HUDEP-2 (cell line): ENCODE data around the gene ISLR.

ENCODE experiments used
- DNase-seq, 76 experiments: peaks; one replicate each; lab custom pipeline; 2025; ENCODE audit not compliant: unreplicated experiment in 76 of 76; lab: John Stamatoyannopoulos, UW

ISLR gene

DNA sequence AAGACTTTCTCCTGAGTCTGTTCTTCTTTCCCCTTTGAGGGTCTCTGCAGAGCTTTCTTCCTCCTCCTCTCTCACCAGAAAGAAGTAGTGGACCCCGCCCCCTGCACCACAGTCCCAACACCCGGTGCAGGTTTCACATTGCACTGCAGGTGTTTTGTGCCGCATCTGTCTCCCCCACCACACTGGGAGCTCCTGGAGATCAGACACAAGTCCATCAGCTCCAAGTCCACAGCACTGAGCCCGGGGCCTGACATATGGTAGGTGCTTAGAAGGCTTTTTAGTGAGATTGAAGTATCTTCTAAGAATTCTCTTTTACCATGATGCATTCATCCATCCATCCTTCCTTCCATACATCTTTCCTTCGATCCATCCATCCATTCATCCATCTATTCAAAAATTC is 19.2 kb downstream of the ISLR start:
- DNase-seq, result no peak

DNA sequence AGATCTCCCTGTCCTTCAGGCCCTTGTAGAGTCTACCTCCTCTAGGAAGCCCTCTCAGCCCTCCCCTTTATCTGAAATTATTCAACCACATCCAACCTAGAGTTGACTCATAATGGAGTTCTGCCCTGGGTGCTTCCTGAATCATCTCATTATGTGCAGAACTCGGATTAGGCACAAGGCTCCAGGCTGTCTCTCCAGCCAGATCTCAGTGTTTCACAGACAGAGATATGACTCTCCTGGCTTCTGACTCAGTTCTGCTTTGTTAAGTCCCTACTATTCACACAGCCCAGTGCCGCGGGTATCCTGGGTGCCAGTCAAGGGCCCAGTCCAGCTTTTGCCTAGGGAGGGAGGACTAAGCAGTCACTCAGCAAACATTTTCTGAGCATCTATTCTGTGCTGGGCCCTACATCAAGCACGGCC is 19.8 kb downstream of the ISLR start:
- no peak for DNase-seq

DNA sequence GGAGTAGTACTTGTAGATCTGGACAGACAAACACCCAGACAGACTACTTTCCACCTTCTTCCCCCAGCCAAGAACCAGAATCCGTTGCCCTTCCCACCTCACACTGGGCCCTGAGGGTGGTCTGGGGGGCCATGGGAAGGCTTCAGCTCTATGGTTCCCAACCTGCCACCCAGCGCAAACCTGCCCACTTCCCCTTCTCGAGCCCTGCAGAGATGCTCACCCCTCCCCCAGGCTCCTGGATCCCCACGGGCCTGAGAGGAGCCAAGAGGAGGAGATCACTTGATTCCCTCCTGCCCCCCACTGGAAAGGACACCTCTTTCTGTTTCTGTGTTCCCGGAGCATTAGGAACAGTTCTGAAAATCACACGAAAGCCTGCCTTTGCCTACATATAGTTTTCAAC is 20.4 kb downstream of the ISLR start:
- DNase-seq, result no peak

DNA sequence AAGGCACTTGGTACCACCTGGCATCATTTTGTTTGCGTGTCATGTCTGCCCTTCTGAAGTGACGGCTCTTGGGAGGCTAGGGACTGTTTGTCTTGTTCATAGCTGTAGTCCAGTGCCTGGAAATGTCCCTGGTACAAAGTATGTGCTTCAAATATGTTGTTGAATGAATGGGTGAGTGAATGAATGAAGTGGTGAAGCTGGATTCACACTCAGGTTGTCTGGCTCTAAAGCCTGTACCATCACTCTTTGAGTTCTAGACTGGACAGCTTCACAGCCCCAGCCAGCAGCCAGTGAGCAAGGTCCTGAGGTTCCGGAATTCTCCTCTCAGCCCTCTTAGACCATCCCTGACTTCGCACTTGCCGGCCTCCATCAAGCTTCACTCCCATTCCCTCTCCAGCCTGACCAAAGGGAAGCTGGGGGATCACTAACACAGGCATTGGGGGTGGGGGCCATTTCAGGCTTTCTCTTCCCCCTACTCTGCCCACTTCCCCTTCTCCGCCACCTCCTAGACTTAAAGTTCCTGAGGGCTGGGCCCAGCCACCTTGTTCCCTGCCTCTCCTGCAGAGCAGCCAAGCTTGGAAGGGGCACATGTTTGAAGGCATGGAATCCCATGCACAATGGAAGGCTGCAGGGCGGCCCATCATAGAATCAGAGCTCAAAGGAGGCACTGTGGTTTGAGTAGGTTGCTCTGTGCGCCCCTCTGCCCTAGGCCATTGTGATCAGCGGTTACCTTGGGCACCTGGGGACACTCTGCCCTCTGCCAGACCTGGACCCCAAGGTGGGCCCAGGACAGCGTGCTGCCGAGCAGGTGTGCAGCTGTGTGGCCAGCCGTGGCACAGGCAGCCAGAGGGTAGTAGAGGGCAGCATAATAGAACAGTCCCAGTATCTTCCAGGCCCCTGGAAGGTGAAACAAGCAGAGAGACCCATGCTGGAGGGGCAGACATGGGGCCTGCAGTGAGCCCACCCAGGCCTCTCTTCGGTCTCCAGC is 21.4 kb downstream of the ISLR start:
- DNase-seq, result no peak

DNA sequence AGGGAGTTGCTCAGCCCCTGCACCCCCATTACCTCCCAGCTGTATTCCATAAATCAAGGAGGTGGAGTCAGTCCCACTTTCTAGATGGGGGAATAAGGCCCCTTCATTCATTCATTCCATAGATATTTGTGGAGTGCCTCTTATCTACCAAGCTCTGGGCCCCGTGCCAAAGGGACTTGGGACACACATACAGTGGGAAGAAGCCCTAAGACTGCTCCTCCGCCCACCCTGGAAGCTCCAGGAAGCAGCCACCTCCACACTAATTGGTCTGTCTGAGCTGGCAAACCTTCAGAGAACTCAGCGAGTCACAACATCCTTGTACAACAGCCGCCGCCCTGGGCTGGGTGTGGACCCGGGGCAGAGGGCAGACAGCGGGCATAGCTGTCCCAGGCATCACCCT is 22.7 kb downstream of the ISLR start:
- DNase-seq, result no peak

DNA sequence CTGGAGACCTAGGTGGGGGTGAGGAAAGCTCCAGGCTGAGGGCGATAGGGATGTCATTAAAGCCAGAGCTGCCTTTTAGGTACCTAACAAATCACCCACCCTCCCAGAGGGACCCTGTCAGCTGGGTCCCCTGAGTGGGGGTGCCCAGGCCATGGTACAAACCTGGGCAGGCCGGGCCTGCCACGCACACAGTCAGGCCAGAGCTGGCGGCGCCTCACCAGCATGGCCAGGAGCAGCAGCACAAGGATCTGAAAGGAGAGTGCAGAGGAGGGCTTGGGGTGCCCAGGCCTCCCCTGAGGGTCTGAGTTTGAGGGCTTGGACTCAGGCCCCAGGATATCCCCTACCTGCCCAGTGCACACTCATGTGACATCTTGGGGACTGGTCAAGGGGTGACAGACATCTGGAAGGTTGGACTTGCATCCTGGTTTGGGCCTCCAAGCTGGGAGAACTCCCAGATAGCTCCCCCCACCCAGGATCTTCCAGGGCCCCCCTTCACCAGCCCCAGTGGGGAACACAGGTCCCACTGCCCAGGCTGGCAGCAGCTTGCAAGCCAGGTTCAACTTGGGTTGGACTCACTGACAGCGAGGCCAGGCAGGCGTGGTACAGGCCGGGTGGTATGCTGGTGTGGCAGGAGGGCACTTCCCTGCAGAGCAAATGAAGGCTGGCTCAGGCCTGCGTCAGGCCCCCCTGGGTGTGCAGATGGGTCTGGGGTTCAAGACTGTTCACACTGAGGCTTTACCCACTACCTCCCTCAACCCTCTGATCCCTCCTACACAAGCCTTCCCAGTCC is 23.9 kb downstream of the ISLR start:
- no peak for DNase-seq

DNA sequence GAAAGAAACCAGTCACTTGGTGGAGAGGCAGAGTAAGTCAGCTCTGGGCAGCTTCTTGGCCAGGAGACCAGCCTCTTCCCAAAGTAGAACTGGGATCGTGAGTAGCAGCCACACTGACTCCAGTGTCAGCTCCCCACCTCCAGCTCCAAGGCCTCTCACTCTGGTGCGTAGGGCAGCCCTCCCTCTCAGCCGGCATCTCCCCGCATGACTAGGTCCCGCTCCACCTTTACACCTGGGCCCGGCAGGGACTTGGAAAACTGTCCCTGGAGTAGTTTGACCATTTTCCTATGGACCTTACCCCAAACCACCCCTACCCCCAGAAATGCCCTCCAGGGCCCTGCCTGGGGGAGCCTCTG is 25.8 kb downstream of the ISLR start:
- DNase-seq, result no peak

DNA sequence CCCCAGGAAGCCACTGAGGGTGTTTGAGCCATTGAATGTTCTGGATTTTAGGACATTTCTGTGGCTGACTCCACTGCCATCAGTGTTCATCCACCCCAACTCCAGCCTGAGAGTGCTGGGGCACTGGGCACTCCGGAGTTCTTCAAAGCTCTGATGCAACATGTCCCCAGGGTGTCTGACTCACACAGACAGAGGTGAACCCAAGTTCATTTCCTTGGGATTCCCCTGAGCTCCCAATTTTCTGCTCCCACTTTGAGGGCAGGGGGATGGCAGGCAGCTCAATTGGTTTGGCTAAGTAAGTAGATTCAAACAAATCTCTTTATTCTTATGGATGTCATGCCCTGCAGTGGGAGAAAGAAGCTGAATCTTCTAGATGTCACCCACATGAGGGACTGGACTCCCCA is 26.9 kb downstream of the ISLR start:
- DNase-seq, result no peak

DNA sequence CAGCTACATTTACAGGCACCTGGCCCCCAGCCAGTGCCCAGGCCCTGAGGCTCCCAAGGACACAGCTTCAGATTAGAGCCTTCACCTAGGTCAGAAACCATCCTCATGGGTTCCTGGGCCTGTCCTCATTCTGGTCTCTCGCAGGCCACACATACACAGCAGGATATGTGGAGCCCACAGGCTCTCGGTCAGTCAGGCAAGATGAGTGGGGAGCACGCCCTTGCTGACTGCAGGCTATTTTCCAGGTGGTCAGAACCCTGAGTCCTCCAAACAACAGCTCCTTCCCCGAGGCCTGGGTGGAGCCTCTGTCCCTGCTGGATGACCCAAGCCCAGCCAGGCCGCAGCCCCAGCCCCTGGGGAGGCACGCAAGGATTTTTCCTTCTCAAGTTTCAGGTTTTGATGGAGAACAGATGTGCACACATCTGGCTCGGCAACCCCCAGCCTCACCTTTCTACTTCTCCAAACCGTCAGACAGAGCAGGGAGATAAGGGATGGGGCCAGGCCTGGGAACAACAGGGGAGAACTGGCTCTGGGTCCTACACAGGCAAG is 27.4 kb downstream of the ISLR start:
- DNase-seq, result no peak

DNA sequence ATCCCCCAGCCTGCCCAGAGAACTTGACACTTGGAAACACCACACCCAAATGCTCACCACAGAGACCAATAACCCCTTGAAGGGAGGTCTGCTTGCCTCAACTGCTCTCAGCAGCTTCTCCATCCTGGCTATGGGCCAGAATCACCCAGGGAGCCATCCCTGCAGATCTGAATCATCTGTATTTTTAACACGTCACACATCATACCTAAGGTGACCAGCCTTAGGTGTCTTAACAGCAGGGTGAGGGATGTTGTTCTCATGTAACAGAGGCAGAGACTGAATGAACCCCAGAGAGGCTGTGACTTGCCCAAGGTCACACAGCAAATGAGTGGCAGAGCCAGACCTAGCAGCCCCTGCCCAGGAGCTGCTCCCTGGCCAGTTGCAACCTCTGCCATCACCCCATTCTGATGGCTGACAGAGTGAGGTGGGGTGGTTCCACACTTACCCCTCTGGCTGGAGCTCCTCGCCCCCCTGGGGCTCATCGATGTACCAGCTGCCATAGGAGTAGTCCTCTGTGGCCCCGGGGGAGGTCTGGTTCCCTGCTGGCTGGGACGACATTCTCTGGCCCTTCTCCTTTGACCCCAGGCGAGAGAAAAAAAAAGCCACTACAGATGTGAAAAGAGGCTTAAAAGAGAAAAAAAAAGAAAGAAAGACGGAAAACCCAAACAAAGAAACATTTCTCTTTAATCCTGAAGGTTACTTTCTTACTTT is 28.4 kb downstream of the ISLR start:
- DNase-seq, result no peak

DNA sequence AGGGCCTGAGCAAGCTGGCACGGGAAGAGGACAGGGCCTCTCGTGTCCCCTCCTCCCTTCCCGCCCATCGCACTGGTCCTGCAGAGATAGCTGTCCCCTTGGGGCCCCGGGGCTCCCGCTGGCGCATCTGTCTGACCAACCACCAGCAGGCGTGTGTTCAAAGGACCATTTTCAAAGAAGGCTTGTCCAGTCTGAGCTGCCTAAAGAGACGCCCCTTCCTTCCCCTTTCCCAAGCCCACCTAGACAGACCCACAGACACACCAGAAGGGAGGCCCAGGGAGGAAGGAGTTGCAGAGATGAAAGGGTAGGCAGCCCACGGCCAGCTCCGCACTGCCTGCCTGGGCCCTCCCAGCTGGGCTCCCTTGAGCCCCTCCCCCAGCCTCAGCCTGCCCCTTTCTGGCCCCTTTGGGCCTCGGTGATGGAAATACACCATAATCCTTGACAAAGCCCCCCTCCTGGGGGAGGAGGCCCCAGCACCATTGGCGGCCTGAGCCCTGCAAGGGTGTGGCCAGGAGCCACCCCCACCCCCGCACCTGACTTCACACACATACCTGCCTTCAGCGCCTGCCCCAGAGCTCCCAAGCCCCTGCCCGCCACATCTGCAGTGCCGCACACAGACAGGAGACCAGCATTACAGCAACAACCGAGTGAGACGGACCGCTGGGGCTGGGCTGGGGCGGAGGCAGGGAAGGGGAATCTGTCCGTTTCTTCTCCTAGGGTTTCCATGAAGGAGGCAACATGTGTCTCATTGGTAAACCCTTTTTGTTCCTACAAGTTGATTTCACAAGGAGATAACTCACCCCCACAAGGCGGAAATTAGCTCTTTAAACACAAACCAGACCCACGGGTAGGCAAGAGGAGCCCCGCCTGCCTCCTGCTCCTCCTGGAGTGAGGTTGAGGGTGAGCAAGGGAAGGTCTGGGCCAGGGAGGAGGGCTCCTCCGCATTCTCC is 29.2 kb downstream of the ISLR start, which contains the start of gene STRA6:
Gene STRA6, minus strand, starts transcription at position 336 of the 950 bp plus-strand sequence. CDS start 520 bp downstream, outside the sequence.
- no peak for DNase-seq

DNA sequence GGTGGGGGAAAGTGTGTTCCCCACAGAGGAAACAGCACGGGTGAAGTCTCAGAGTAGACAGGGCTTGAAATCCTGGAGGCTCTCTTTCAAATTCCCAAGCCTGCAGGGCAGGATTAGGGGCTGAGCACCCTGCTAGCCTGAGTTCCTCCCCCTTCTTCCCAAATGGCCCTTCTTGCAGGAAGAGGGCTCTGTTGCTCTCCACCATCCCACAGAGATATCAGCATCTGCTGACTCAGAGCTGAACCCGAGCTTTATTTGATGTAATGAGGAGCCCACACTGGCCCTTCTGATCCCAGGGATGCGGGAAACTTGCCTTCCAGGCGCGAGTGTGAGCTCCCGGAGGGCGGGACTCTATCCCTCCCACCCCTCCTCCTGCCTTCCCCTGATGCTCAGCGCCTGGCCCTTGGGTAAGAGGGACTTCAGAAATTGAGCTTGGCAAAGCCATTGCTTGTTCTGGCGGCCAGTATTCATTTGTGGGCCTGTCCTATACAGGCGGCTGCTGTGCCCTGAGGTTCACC is 30.5 kb downstream of the ISLR start:
- no peak for DNase-seq

DNA sequence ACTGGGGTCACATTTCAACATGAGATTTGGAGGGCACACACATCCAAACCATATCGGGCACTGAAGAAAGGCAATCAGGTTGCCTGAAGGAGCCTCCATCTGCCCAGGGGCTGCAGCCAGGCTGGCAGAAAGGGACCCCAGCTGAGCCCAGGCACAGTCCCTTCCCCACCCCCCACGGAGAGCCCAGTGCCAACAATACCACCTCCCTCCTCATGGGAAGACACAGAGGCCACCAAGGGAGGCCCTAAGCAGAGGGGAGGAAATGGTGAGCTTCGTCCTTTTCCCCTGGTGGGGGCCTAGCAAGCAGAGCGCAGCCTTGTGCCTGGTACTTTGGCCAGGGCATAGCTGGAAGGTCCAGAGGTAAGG is 32.1 kb downstream of the ISLR start:
- no peak for DNase-seq

DNA sequence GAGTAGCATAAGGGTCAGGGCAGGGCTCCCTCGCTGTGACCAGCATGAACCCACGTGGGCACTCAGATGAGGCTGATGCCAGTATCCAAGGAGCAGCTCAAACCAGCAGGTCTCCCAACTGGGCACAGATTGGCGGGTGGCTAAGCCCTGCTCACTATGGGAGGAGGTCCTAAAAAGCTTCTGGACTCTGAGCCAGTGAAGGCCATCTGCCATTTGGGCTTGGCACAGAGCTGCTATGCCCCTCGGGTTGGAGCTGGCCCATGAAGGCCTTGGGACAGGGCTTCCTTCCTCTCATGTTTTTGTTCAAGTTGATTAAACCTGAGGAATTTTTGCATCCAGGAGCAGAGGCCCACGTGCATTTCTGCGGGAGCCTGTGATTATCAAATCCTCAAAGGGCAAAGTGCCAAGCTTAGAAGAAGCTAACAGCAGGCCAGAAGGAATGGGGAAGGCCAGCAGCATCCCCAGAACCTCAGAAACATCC is 33.3 kb downstream of the ISLR start:
- DNase-seq, result no peak

DNA sequence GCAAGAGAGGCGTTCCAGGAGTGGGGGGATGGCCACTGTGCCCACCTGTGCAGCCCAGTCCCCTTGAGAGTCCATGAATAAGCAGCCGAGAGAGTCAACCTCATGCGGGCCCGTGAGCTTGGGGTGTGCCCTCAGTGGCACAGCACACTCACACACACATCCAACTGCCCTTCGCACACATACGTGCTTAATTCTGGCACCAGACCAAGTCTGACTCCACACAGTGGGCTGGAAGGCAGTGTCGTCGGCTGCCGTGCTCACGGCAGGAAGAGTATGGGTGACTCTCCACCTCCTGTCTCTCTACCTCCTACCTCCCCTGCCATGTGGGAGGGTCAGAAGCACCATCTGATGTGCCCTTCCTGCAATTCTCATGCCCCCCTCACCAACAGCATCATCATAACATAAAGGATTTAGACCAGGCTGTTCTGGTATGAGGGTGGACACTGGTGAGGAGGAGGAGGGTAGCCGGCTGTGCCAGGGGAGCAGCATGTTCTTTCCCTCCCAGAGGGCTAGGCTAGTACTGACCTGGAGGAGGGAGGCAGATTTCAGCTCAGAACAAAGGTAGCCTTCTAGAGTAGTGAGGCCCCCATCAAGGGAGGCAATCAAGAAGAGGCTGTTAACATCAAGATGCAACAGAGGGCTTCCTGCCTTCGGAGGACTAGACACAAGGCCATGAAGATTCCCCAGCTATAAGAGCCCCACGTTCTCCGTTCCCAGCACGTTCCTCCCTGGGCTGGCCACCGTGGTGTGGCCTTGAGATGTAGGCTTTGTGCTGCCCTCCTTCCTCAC is 34.3 kb downstream of the ISLR start:
- no peak for DNase-seq

DNA sequence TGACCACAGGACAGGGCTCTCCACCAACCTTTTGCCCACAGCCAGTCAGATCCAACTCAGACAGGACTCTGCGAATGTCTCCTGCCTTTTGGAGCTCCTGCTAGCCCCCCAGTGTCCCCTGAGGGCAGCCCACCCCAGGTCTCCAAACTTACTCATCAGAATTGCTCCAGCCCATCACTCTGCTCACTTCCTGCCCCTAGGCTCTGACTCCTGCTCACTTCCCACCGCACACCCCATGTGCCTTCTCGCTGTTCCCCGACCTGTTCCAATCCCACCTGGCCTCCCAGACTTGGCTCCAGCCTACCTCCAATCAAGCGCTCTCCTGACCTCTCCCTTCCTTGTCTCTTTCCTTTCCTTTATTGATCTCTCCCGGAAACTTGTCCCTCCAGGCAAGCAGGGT is 35.0 kb downstream of the ISLR start:
- no peak for DNase-seq

DNA sequence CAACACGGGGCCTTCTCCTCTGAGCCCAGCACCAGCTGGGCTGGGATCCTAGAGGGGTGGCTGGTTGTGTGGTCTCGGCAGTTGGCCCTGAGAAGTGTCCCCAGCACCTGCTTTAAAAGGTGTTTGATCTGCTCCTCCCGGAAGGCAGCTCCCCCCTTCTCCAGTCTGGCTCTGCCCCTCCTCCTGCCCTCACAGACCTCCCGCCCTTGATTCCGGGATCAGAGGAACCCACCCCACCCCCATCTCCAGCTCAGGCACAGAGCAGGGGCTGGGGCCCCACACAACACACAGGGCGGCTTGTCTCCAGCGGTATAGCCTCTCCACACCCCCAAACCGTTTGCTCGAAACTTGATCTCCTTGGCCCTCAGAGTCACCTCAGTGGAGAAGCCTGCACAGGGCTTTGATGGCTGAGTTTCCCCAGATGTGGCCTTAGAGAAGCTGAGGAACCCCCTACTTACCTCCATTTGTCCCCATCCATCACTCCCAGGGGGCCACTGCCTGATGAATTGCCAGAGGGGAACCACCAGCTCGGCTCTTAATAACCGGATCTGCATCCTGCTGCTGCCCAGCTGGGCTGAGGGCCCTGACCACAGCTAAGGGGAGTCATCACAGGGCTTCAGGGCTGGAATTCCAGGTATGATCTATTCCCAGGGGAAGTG is 35.5 kb downstream of the ISLR start:
- no peak for DNase-seq

DNA sequence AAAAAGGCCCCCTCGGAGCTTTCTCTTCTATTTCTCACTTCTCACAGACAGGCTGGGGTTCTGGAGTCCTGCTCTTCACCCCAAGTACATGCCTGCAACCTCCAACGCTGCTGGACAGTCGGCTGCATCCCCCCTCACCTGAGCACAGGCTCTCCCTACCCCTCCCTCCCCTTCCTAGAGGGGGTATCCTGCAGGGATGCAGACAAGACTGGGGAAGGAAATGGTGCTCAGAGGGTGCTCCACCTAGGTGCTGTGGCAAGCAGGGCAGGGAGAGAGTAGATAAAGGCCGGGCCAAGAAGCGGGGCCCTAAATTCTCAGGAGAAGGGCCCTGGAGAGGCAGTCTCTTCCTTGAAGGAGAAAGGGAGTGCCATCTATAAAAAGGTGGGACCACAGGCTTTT is 36.0 kb downstream of the ISLR start:
- no peak for DNase-seq
